Activated CD8-positive, alpha-beta memory T cell treated with anti-CD3 and anti-CD28 coated beads, Interleukin-2, amount 50 U/mL, for 24 hours (primary cell): ENCODE measurements around the gene LCT.
"Not testable (repeated sequence)": the region's sequence is repeated elsewhere in the genome, so short reads cannot be mapped to it uniquely, and the experiment has no call there.

Experiments used
- DNase-seq: peaks from one replicate; pipeline ENCODE4 v3.0.0-alpha.2; 2020; ENCODE audit errors: extremely low read depth

LCT gene

GRCh38 chr2:135797497-135798274, 39.3 kb downstream of the LCT start:
- peak; percentile 49 for DNase-seq

- DNase-seq = no peak
Measured at GRCh38 chr2:135796606-135797005, 40.4 kb downstream of the LCT start.

DNA sequence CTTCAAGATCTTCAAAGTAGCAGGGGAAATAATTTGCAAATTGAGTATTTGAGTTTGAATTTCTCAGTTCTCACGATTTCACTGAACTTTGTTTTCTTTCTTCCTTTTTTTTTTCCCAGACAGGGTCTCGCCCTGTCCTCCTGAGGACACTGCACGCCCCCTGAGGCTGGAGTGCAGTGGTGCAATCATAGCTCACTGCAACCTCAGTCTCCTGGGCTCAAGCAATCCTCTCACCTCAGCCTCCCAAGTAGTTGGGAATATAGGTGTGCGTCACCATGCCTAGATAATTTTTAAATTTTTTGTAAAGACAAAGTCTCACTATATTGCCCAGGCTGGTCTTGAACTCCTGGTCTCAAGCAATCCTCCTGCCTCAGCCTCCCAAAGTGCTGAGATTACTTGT, 41.3 kb downstream of the LCT start:
- DNase-seq = not testable (repeated sequence)

DNA sequence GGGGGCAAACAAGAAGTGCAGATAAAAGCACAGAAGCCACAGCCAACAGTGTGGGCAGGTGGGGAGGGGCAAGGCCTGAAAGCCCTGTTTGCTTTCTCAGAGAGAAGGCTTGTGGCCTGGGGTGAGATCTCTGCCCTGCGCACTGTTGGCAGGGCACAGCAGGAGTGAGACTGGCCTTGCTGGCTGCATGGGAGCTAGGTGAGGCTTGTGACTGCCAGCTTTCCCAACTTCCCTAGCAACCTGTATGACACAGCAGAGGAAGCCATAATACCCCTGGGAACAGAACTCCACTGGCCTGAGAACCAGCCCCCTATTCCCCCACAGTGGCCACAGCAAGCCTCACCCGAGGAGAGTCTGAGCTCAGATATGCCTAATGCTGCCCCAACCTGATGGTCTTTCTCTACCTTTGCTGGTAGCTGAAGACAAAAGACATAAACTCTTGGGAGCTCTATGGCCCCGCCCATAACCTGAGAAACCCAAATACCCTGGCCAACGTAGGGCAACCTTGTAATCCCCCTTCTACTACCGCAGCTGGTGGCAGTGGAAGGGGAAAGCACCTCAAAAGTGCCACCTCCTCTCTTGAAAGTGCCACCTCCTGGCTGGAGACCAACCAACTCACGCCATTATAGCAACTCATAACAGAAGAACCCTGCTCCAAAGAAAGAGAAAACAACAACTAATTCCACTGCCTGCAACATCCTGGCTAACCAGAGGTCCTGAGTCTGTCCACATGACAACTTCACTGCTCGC, 44.4 kb downstream of the LCT start:
- no peak for DNase-seq

- no peak for DNase-seq
Measured at GRCh38 chr2:135791418-135792190, 45.4 kb downstream of the LCT start.

DNA sequence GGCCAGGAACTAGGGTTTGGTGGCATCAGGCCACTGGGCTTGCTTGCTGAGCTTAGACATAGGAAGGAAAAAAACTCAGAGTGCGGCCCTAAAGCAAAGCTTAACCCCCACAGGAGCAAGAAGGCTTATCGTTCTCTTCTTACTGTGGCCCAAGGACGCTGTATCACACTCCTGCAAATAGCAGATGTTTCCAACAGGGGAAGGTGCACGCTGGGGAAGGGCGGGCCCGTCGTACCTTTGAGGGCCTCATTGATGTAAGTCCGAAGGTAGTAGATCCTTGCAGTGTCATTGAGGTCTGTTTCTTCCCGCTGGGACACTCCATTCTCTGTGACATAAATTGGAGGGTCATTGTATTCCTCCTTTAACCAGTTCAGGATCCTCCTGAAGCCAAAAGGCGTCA, 46.6 kb downstream of the LCT start:
- DNase-seq = no peak

DNA sequence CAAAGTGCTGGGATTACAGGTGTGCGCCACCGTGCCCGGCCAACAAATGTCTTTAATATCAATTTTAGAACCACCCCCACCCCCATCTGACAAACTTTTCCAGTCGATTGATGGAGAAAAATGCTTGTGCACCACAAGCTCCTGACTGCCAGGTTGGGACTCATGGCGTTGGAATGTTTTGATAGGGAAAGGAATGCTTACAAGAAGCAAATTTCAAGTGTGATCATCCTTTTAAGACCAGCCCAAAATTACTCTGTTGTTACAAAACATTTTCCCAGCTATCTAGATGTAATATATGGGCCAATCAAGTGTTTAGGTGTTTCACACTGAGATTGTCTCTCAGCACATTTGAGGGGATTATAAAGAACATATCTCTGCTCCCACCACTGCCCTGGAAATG, 50.2 kb downstream of the LCT start:
- DNase-seq = no peak

- no peak for DNase-seq
Measured at GRCh38 chr2:135785032-135785431, 52.0 kb downstream of the LCT start.

GRCh38 chr2:135783439-135783838, 53.5 kb downstream of the LCT start:
- no peak for DNase-seq

GRCh38 chr2:135782231-135782630, 54.8 kb downstream of the LCT start:
- no peak for DNase-seq

GRCh38 chr2:135776367-135776766, 60.6 kb downstream of the LCT start:
- DNase-seq = no peak

GRCh38 chr2:135775420-135775819, 61.6 kb downstream of the LCT start:
- DNase-seq = no peak

GRCh38 chr2:135773917-135774316, 63.1 kb downstream of the LCT start:
- DNase-seq = no peak

- no peak for DNase-seq
Measured at GRCh38 chr2:135773319-135773718, 63.7 kb downstream of the LCT start.

- DNase-seq = no peak
Measured at GRCh38 chr2:135768863-135769262, 68.1 kb downstream of the LCT start.

- DNase-seq = no peak
Measured at GRCh38 chr2:135762530-135762929, 74.5 kb downstream of the LCT start.

GRCh38 chr2:135762022-135762421, 75.0 kb downstream of the LCT start:
- DNase-seq = no peak

- no peak for DNase-seq
Measured at GRCh38 chr2:135756692-135757091, 80.3 kb downstream of the LCT start.

DNA sequence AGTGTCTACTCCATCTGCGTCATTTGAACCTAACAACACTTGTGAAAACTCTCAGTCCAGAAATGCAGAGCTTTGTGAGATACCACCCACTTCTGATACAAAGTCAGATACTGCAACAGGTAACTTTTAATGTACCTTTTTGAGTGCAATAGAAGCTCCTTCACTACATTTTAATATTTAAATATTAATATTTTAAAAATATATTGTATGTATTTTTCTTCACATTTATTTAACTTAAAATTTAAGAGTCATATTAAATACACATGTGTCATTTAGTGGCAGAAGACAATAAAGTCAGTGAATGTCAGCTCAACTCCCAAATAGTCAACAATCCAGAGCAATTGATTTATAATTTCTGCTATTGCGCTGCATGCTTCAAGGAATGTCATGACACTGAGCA, 81.4 kb downstream of the LCT start:
- no peak for DNase-seq

- DNase-seq = no peak
Measured at GRCh38 chr2:135745545-135745944, 91.4 kb downstream of the LCT start.

DNA sequence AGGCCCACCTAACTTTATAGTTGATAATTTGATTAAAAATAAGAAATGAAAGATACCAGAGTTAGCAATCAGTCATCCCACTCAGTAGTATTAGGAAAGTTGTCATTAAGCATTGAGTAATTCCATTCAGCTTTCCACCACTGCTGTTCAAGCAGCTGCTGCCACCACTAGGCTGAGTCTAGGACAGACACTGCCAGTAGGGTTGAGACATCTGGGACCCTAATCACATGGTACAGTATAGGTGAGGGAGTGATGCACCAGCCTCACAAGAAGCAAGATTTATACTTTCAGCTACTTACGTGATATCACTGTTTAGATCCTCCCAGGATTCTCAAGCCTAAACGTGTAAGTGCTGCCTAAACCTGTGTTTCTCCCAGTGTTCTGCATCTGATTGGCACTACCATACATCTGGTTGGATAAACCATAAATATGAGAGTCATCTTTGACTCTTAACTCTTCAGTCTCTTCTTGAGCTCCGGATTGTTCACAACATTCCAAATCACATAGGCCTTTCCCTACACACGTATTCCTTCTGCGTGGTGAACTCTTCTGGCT, 92.1 kb downstream of the LCT start:
- DNase-seq = no peak

DNA sequence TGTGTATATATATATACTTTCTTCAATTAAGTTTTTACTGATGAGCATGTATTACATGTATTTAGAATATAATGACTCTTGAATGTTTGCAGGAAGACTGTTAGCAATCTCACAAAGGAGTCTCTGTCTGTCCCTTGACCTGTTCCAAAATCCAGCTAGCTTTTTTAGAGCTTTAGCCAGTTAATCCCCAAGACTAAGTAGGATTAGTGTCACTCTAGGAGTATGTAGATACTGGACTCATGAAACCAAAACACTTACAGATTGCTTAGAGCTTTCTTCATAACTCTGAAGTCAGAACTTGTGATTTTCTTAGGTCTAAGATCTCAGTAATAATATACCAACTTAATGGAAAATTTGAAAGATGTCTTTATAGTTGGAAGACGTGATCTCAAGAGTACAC, 93.1 kb downstream of the LCT start:
- DNase-seq = no peak
